Bronchial epithelial cell (primary cell): ENCODE measurements around the gene CDIPT. TPM values are rescaled to one million over a fixed set of nuclear protein-coding genes. Genes with fewer than 3 reads are reported as not detected.

Experiments
- DNase-seq: peaks from one replicate; pipeline ENCODE4 v3.0.0-alpha.2; 2010; ENCODE audit warnings: low read depth
- FAIRE-seq: peaks from 2 replicates; lab custom pipeline; 2011; peaks lifted over from hg19 to GRCh38; lab: Jason Lieb, UNC
- H3K27me3 ChIP-seq: 2 replicates; pipeline ENCODE4 v1.5.1; 2011; ENCODE audit warnings: low read length; ENCODE audit not compliant: control insufficient read depth, insufficient read depth
- H3K36me3 ChIP-seq: 2 replicates; pipeline ENCODE4 v1.5.1; 2011; ENCODE audit warnings: low read length; ENCODE audit not compliant: control insufficient read depth, insufficient read depth
- H3K4me3 ChIP-seq: 2 replicates; pipeline ENCODE4 v1.5.1; 2011; ENCODE audit warnings: mild to moderate bottlenecking, low read depth, low read length, control low read depth
- total RNA-seq: library from RNA; depleted of rRNA; stranded (reverse); fragments of >200 nt; gene quantifications from 2 replicates; pipeline ENCODE4 v1.2.1, GENCODE V29; 2014
- TF ChIP-seq, protein P1 (sequence below): IDR thresholded peaks from 2 replicates; pipeline ENCODE4 v1.5.1; 2011; ENCODE audit warnings: mild to moderate bottlenecking, moderate library complexity, low read length, control low read depth, inconsistent platforms; ENCODE audit not compliant: insufficient read depth, severe bottlenecking

CDIPT gene
- total RNA-seq, 1 donor from 2014 or later, result 53.2 TPM

DNA sequence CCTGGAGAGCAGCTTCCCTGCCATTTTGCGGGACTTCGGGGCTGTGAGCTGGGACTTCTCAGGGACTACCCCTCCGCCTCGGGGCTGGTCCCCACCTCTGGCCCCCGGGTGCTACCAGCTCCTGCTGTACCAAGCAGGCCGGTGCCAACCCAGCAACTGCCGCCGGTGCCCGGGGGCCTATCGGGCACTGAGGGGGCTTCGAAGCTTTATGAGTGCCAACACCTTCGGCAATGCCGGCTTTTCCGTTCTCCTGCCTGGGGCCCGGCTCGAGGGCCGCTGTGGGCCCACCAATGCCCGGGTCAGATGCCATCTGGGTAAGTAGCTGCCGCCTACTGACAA is 38.5 kb upstream of the CDIPT start:
- H3K4me3 ChIP-seq, result no peak overlapping the region
- no peak for FAIRE-seq
- TF ChIP-seq, protein P1, sequence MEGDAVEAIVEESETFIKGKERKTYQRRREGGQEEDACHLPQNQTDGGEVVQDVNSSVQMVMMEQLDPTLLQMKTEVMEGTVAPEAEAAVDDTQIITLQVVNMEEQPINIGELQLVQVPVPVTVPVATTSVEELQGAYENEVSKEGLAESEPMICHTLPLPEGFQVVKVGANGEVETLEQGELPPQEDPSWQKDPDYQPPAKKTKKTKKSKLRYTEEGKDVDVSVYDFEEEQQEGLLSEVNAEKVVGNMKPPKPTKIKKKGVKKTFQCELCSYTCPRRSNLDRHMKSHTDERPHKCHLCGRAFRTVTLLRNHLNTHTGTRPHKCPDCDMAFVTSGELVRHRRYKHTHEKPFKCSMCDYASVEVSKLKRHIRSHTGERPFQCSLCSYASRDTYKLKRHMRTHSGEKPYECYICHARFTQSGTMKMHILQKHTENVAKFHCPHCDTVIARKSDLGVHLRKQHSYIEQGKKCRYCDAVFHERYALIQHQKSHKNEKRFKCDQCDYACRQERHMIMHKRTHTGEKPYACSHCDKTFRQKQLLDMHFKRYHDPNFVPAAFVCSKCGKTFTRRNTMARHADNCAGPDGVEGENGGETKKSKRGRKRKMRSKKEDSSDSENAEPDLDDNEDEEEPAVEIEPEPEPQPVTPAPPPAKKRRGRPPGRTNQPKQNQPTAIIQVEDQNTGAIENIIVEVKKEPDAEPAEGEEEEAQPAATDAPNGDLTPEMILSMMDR, result no peak

GRCh38 chr16:29900888-29901606 is 38.0 kb upstream of the CDIPT start:
- FAIRE-seq (no peak), DNase-seq (no peak)
- no peaks in the 10 kb centered on the region for H3K36me3 ChIP-seq
- TF ChIP-seq, protein P1, result no peak
- no peaks in the 10 kb centered on the region for H3K27me3 ChIP-seq
- peak overlapping the region; percentile 52 for H3K4me3 ChIP-seq

More for the DNA sequence above, 38.5 kb upstream of the CDIPT start:
- no peaks in the 10 kb centered on the region for H3K27me3 ChIP-seq
- no peak for DNase-seq
- no peaks in the 10 kb centered on the region for H3K36me3 ChIP-seq

GRCh38 chr16:29900102-29900887 is 37.3 kb upstream of the CDIPT start, which contains the start of gene ASPHD1:
Gene ASPHD1 (plus strand): TSS chr16:29900488. CDS start chr16:29900972, 484 bp downstream.
- no peak for FAIRE-seq
- DNase-seq, result peak; percentile 78
- TF ChIP-seq, protein P1, result no peak
- Histone ChIP-seq H3K4me3 (peak within 1 kb of the TSS; percentile 52), H3K36me3 (no peaks in the 10 kb centered on the region), H3K27me3 (no peaks in the 10 kb centered on the region)

DNA sequence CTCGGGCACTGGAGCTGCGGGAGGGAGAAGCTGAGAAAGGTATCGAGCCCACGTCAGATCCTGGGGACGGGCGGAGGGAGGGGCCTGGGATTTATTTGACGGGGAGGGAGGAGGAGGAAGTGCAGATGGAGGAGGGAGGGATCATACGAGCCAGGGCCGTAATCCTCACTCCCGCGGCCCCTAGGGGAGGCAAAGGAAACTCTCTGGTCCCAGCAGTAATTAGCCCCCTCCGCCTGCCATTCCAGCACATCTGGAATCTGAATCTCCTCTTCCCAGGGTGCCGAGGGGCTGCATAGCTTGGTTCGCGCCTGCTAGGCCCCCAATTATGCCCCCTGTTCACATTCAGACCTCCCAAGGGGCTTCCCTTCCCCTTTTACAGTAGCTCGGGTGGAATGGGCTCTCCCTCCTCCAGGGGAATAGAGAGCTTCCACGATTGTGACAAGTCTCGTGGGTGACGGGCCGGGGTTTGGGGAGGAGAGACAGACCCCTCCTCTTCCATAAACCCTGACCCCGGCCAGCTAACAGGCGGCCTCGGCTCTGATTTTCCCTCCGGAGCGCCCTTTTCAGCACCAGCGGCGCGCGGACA is 36.6 kb upstream of the CDIPT start, which contains the start of gene SEZ6L2:
TSS of gene SEZ6L2 (minus strand) at position 35 of the 586 bp plus-strand sequence. CDS start 531 bp downstream, outside the sequence.
- DNase-seq (peak; percentile 88), FAIRE-seq (no peak)
- Histone ChIP-seq H3K4me3 (peak within 1 kb of the TSS; percentile 52), H3K36me3 (no peaks in the 10 kb centered on the region), H3K27me3 (no peaks in the 10 kb centered on the region)
- TF ChIP-seq, protein P1, result peak; percentile 47

- TF ChIP-seq, protein P1, result no peak
- no peaks in the 10 kb centered on the region for H3K27me3 ChIP-seq
- no peaks in the 10 kb centered on the region for H3K36me3 ChIP-seq
- H3K4me3 ChIP-seq, result peak overlapping the region; percentile 52
- DNase-seq, result no peak
- no peak for FAIRE-seq
Observed at GRCh38 chr16:29898804-29899515, 35.9 kb upstream of the CDIPT start.
